GM21619 (cell line): Measurements from ENCODE around the gene ZIC5.
"Not testable (repeated sequence)": the region's sequence is repeated elsewhere in the genome, so short reads cannot be mapped to it uniquely, and the experiment has no call there.

Source experiments
- ATAC-seq: cut with Tn5 transposase; IDR thresholded peaks from one replicate; pipeline ENCODE4 v1.9.1; 2021; ENCODE audit not compliant: unreplicated experiment

ZIC5 gene

GRCh38 chr13:99960663-99961311, 10.8 kb downstream of the ZIC5 start:
- ATAC-seq, result no peak

- no peak for ATAC-seq
Measured at GRCh38 chr13:99959540-99960230, 11.9 kb downstream of the ZIC5 start.

- no peak for ATAC-seq
Measured at GRCh38 chr13:99959127-99959539, 12.4 kb downstream of the ZIC5 start.

GRCh38 chr13:99958406-99959126, 13.0 kb downstream of the ZIC5 start:
- ATAC-seq, result no peak

- no peak for ATAC-seq
Measured at GRCh38 chr13:99956473-99957349, 14.9 kb downstream of the ZIC5 start.

GRCh38 chr13:99955747-99956472, 15.7 kb downstream of the ZIC5 start:
- ATAC-seq, result no peak

- no peak for ATAC-seq
Measured at GRCh38 chr13:99955107-99955746, 16.3 kb downstream of the ZIC5 start.

- no peak for ATAC-seq
Measured at GRCh38 chr13:99953138-99953755, 18.3 kb downstream of the ZIC5 start.

GRCh38 chr13:99951666-99952065, 19.9 kb downstream of the ZIC5 start:
- not testable (repeated sequence) for ATAC-seq

- no peak for ATAC-seq
Measured at GRCh38 chr13:99949679-99950413, 21.7 kb downstream of the ZIC5 start.

GRCh38 chr13:99948907-99949678, 22.5 kb downstream of the ZIC5 start:
- no peak for ATAC-seq

- ATAC-seq, result no peak
Measured at GRCh38 chr13:99948411-99948810, 23.2 kb downstream of the ZIC5 start.

- no peak for ATAC-seq
Measured at GRCh38 chr13:99947666-99948065, 23.9 kb downstream of the ZIC5 start.

- not testable (repeated sequence) for ATAC-seq
Measured at GRCh38 chr13:99945515-99945914, 26.1 kb downstream of the ZIC5 start.

- ATAC-seq, result no peak
Measured at GRCh38 chr13:99944606-99945005, 27.0 kb downstream of the ZIC5 start.

- no peak for ATAC-seq
Measured at GRCh38 chr13:99944102-99944501, 27.5 kb downstream of the ZIC5 start.

GRCh38 chr13:99941911-99942310, 29.7 kb downstream of the ZIC5 start:
- ATAC-seq, result no peak

GRCh38 chr13:99941086-99941485, 30.5 kb downstream of the ZIC5 start:
- ATAC-seq, result no peak
